K562 (cell line): ENCODE results near the gene UBL3. TPM values are rescaled to one million over a fixed set of nuclear protein-coding genes. Genes with fewer than 3 reads are reported as not detected.

ENCODE experiments used
- CHD2 ChIP-seq: IDR thresholded peaks from 2 replicates; pipeline ENCODE4 v1.6.1; 2011; ENCODE audit warnings: low read depth, low read length
- EP400 ChIP-seq: fragments of 450-650 bp; IDR thresholded peaks from 2 replicates; pipeline ENCODE4 v1.6.1; 2017; ENCODE audit warnings: antibody characterized with exemption, mild to moderate bottlenecking, moderate library complexity
- FOXJ2 ChIP-seq: fragments of 200-800 bp; sonication (Bioruptor generic); IDR thresholded peaks from 2 replicates; pipeline ENCODE4 v1.6.1; 2016; ENCODE audit warnings: missing genetic modification characterization, missing compliant biosample characterization
- HMG20A ChIP-seq: fragments of 450-650 bp; formaldehyde crosslinking; conservative IDR thresholded peaks from 2 replicates; pipeline ENCODE4 v1.4.0; 2020; ENCODE audit warnings: mild to moderate bottlenecking, mixed read lengths
- HOMEZ ChIP-seq: fragments of 250-450 bp; sonication (Bioruptor Pico); IDR thresholded peaks from 2 replicates; pipeline ENCODE4 v1.4.0; 2020; ENCODE audit warnings: mild to moderate bottlenecking, moderate library complexity
- MAZ ChIP-seq, 2 experiments: fragments of 450-650 bp in 1 of 2; sonication (generic) in 1 of 2; formaldehyde crosslinking; IDR thresholded peaks in 1 of 2; conservative IDR thresholded peaks in 1 of 2; 2 replicates each; pipeline versions ENCODE4 v1.4.0 to v1.5.0; 2020; ENCODE audit warnings: mild to moderate bottlenecking in 1 of 2, missing genetic modification reagents in 1 of 2
- PRPF4 ChIP-seq: fragments of 200-400 bp; formaldehyde crosslinking; IDR thresholded peaks from one replicate; pipeline ENCODE4 v1.6.1; 2017; ENCODE audit warnings: low read length, low read depth, mild to moderate bottlenecking; ENCODE audit not compliant: insufficient read depth, poor library complexity, severe bottlenecking
- ZBTB49 ChIP-seq: sonication (generic); formaldehyde crosslinking; IDR thresholded peaks from 2 replicates; pipeline ENCODE4 v1.8.0; 2022; ENCODE audit warnings: missing genetic modification reagents, mild to moderate bottlenecking, borderline replicate concordance
- ZMIZ1 ChIP-seq, 2 experiments: fragments of 150-350 bp in 1 of 2; IDR thresholded peaks; 2 replicates each; pipeline ENCODE4 v1.6.1; 2012 to 2016; ENCODE audit warnings: low read depth in 2 of 2, low read length in 2 of 2, mild to moderate bottlenecking in 1 of 2, moderate library complexity in 1 of 2
- ZNF354B ChIP-seq: fragments of 250-450 bp; sonication (Bioruptor Pico); IDR thresholded peaks from 2 replicates; pipeline ENCODE4 v1.4.0; 2020
- polyA plus RNA-seq, 8 experiments: library from polyadenylated mRNA; depleted of rRNA in 4 of 8; stranded (reverse) in 5 of 8; unstranded in 3 of 8; fragments of >200 nt; fragmentation: Nextera tagmentation in 2 of 8; fragmentation: Illumina TruSeq in 1 of 8; extraction: Ambion mirVana in 2 of 8; extraction: Trizol in 1 of 8; gene quantifications; 2 replicates each; pipeline versions ENCODE4 v1.2.1 to v1.2.3, GENCODE V29; 2011 to 2014; ENCODE audit warnings: inconsistent platforms in 1 of 8, missing spikeins in 1 of 8
- total RNA-seq, 7 experiments: library from RNA; depleted of rRNA in 6 of 7; stranded (reverse); fragments of >200 nt in 6 of 7; fragmentation: Illumina TruSeq in 2 of 7; extraction: Trizol in 2 of 7; gene quantifications; 2 replicates each; pipeline versions ENCODE4 v1.2.1 to v1.2.3, GENCODE V29; 2011 to 2021; ENCODE audit warnings: low replicate concordance in 1 of 7

The UBL3 gene
- total and polyA plus RNA-seq, 9 of the 15 experiments (the other 6 are each of a cell fraction or from before 2014, with no cell fraction given) = 0.64 to 2.4 (median 1.8) TPM

DNA sequence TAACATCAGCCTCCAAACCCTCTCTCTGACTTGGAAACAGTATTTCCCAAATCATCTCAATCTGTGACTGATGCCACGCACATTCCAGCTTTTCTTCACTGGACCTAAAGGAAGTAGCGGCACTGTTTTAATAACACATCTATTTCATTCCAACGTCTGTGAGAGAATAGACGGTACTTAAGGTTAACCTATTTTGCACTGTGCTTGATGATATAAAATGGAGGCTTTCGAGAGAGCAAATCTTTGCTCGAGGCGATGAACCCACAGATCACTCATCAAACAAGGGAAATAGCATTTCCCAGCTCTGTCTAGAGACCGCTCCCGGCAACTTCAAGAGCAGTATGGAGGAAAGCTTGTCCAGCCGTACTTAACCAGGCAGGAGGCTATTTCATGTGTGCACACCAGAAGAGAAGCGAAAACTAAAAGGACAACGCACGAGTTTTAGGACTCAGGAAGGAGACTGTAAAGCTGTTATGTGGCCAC, 2.9 kb downstream of the UBL3 start (continued):
- no peak for TF ChIP-seq EP400
- no peak for TF ChIP-seq MAZ (CRISPR knock-in tag; conservative IDR thresholded peaks at IDR 0.05 in 1 of 2, IDR thresholded peaks at IDR 0.05 in 1 of 2)
- TF ChIP-seq PRPF4 = no peak
- TF ChIP-seq ZMIZ1 (IDR thresholded peaks at IDR 0.05; ENCODE audit: low read depth in 2 of 2, low read length in 2 of 2) = no peak
- no peak for TF ChIP-seq ZNF354B (CRISPR knock-in tag)
- no peak for TF ChIP-seq ZBTB49
- TF ChIP-seq CHD2 = no peak
- no peak for TF ChIP-seq HMG20A (CRISPR knock-in tag)
- no peak for TF ChIP-seq HOMEZ (CRISPR knock-in tag)
- no peak for TF ChIP-seq FOXJ2 (tag)
